SJSA1 (cell line): ENCODE measurements around the gene GAN. TPM values are rescaled to one million over a fixed set of nuclear protein-coding genes. Genes with fewer than 3 reads are reported as not detected.

Experiments used
- DNase-seq, 2 experiments: peaks; one replicate each; pipeline ENCODE4 v3.0.0-alpha.2; 2015 to 2020; ENCODE audit warnings: low spot score in 2 of 2, low read depth in 1 of 2
- H3K27ac ChIP-seq: fragments of 250-450 bp; sonication (Bioruptor Pico); 2 replicates; pipeline ENCODE4 v1.5.1; 2020; ENCODE audit warnings: mild to moderate bottlenecking, moderate library complexity
- H3K27me3 ChIP-seq: fragments of 250-450 bp; sonication (Bioruptor Pico); replicated peaks from 2 replicates; pipeline ENCODE4 v1.5.1; 2020; ENCODE audit warnings: mild to moderate bottlenecking, moderate library complexity
- H3K36me3 ChIP-seq: fragments of 250-450 bp; sonication (Bioruptor Pico); 2 replicates; pipeline ENCODE4 v1.5.1; 2020; ENCODE audit warnings: mild to moderate bottlenecking
- H3K4me1 ChIP-seq: fragments of 250-450 bp; sonication (Bioruptor Pico); replicated peaks from 2 replicates; pipeline ENCODE4 v1.6.1; 2021; ENCODE audit warnings: mild to moderate bottlenecking
- H3K4me3 ChIP-seq: fragments of 250-450 bp; sonication (Bioruptor Pico); 2 replicates; pipeline ENCODE4 v1.5.1; 2020; ENCODE audit warnings: mild to moderate bottlenecking
- H3K9me3 ChIP-seq: fragments of 250-450 bp; sonication (Bioruptor Pico); replicated peaks from 2 replicates; pipeline ENCODE4 v1.5.1; 2020; ENCODE audit warnings: mild to moderate bottlenecking
- total RNA-seq: library from RNA; depleted of rRNA; stranded (reverse); fragments of >200 nt; shearing (Covaris generic); gene quantifications from 2 replicates; pipeline ENCODE4 v1.2.3, GENCODE V29; 2014

GAN gene
- total RNA-seq, 1 experiment from 2014 or later = 7.5 TPM

DNA sequence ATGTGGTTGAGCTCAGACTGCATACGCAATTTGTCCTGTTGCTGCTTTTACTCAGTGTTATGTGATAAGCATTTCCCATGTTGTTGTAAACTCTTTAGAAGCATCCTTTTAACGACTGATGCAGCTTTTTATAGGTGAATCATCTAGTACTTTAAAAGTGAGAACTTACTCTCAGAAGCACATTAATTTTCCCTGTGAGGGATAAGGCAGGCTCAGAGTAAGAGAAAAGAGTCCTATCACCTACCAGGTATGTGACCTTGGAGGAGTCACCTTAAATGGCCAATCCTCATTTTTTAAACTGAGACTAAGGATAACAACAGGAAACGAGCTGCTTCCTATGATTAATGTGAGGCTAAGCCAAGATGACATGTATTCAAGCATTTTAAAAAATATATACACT, 34.4 kb upstream of the GAN start:
- no peaks in the 10 kb centered on the region for H3K9me3 ChIP-seq
- H3K27ac ChIP-seq = no peak overlapping the region
- 0 out of 2 replicates have a peak, but pooled peaks cover 3% of the 10 kb centered on the region for H3K27me3 ChIP-seq
- DNase-seq = no peak
- H3K4me1 ChIP-seq = no peaks in the 10 kb centered on the region
- no peak overlapping the region for H3K4me3 ChIP-seq
- no peaks in the 10 kb centered on the region for H3K36me3 ChIP-seq

- H3K9me3 ChIP-seq = no peaks in the 10 kb centered on the region
- no peak overlapping the region for H3K27ac ChIP-seq
- no peaks in the 10 kb centered on the region for H3K4me1 ChIP-seq
- H3K27me3 ChIP-seq = 0 out of 2 replicates have a peak, but pooled peaks cover 3% of the 10 kb centered on the region
- no peak for DNase-seq
- no peak overlapping the region for H3K4me3 ChIP-seq
- no peaks in the 10 kb centered on the region for H3K36me3 ChIP-seq
Measured at GRCh38 chr16:81283044-81283443, 31.7 kb upstream of the GAN start.

- Histone ChIP-seq H3K27ac (no peak overlapping the region), H3K27me3 (0 out of 2 replicates have a peak, but pooled peaks cover 3% of the 10 kb centered on the region), H3K9me3 (no peaks in the 10 kb centered on the region), H3K4me1 (no peaks in the 10 kb centered on the region), H3K36me3 (no peaks in the 10 kb centered on the region), H3K4me3 (no peak overlapping the region)
- DNase-seq = no peak
Measured at GRCh38 chr16:81284995-81285600, 29.7 kb upstream of the GAN start.

GRCh38 chr16:81286190-81286589, 28.6 kb upstream of the GAN start:
- no peaks in the 10 kb centered on the region for H3K36me3 ChIP-seq
- no peaks in the 10 kb centered on the region for H3K9me3 ChIP-seq
- H3K4me3 ChIP-seq = no peak overlapping the region
- no peak overlapping the region for H3K27ac ChIP-seq
- H3K27me3 ChIP-seq = no peaks in the 10 kb centered on the region
- no peak for DNase-seq
- H3K4me1 ChIP-seq = no peaks in the 10 kb centered on the region

DNA sequence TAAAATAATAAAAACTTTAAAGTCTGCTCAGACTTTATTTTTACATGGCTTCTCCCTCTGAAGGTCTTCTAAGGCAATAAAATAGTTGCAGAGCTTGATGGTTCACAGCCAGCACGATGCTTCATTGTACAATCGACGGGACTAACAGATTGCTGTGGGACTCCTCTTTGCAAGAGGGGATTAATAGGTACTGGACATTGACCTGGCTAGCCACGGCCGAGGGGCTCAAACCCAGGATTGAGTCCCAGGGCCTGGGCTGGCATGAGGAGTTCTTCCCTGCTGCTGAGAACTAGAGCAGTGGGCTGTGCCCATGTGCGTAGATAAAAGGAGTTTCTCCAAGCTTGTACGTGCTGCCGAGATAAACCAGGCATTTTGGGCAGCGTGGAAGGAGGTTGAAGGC, 23.6 kb upstream of the GAN start:
- no peak for DNase-seq
- no peaks in the 10 kb centered on the region for H3K36me3 ChIP-seq
- H3K9me3 ChIP-seq = no peaks in the 10 kb centered on the region
- no peaks in the 10 kb centered on the region for H3K27me3 ChIP-seq
- no peak overlapping the region for H3K4me3 ChIP-seq
- no peaks in the 10 kb centered on the region; the same call in 1 of the 2 replicates for H3K4me1 ChIP-seq
- no peak overlapping the region for H3K27ac ChIP-seq

DNA sequence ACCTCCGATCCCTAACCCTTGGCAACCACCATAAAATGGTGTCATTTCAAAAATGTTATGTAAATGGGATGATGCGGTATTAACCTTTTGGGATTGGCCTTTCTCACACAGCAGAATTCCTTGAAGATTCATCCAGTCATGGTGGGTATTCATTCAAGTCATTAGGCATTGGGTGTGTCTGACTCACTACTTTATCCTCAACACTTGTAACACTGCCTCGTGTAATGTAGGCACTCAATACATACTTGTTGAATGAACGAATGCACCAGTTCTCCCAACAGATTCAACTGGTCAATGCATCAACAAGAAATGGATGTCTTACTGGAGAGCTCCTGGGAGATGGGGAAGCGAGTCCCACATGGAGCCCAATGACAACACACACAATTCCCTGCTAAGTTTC, 21.8 kb upstream of the GAN start:
- H3K9me3 ChIP-seq = no peaks in the 10 kb centered on the region
- no peak for DNase-seq
- no peak overlapping the region for H3K4me3 ChIP-seq
- no peak overlapping the region for H3K27ac ChIP-seq
- H3K27me3 ChIP-seq = no peaks in the 10 kb centered on the region
- no peaks in the 10 kb centered on the region for H3K36me3 ChIP-seq
- no peaks in the 10 kb centered on the region; the same call in 1 of the 2 replicates for H3K4me1 ChIP-seq

DNA sequence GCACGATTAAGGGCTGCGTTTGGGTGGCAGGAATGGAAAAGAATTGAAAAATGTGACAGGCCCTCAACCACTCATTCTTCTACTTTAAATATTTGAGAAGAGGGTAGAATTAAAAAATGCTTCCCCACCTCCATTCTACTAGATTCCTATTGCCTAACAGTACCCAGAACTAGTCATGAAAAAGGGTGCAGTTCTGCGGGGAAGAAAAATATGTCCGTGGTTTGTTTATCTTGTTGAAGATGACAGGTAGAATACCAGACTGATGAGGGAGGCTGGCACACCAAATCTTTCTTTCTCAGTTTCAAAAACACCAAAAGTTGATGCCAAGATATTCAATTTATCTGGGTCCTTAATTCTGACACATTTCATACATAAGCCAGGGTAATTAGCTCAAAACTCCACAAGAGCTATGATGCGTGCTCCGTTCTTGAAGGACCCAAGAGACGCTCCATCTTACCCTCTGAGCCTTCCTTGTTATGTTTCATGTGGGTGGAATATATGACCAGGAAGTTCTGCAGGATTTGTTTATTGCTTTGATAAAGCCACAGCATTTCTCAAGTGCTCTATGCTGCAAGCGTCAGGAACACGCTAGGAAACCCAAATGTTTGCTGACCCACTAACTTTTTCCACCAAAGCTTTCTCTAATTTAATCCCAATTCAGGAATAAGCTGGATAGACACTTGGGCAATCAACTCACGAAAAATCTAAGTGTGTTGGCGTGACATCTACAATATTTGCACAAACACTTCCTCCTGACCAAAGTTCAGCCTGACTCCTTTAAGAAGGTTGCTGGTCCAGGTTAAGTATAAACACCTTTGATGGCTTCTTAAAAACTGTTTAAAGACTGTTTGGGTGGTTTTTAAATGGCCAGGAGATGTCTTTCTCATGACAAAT, 20.6 kb upstream of the GAN start:
- Histone ChIP-seq H3K27me3 (no peaks in the 10 kb centered on the region), H3K9me3 (no peaks in the 10 kb centered on the region), H3K36me3 (no peaks in the 10 kb centered on the region), H3K27ac (no peak overlapping the region), H3K4me3 (no peak overlapping the region), H3K4me1 (no peaks in the 10 kb centered on the region; the same call in 1 of the 2 replicates)
- peak in 1 of 2 experiments; percentile 32 for DNase-seq

- Histone ChIP-seq H3K27ac (no peak overlapping the region), H3K4me1 (no peaks in the 10 kb centered on the region; the same call in 1 of the 2 replicates), H3K27me3 (no peaks in the 10 kb centered on the region), H3K36me3 (no peaks in the 10 kb centered on the region), H3K4me3 (no peak overlapping the region), H3K9me3 (no peaks in the 10 kb centered on the region)
- no peak for DNase-seq
Measured at GRCh38 chr16:81296631-81297030, 18.1 kb upstream of the GAN start.

DNA sequence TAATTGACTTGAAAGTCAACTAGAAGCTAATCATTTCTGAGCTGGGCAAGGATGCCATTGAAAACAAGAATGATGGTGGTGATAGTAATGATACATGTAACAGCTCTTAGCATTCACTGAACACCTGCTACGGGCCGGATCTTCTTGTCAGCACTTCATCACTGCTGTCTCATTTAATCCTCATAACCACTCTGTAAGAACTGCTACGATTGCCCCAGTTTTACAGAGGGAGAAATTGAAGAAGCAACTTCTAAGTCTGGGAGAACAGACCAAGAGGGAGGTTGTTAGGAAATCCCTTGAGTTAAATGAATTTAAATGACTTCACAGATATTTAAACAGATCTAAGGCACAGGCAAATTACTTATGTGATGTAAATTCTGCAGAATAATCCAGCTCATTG, 7.0 kb upstream of the GAN start:
- H3K4me3 ChIP-seq = no peak overlapping the region
- H3K27me3 ChIP-seq = no peaks in the 10 kb centered on the region
- H3K9me3 ChIP-seq = no peaks in the 10 kb centered on the region
- H3K4me1 ChIP-seq = no peaks in the 10 kb centered on the region
- no peak for DNase-seq
- H3K27ac ChIP-seq = no peak overlapping the region
- H3K36me3 ChIP-seq = 0 out of 2 replicates have a peak, but pooled peaks cover 5% of the 10 kb centered on the region

- Histone ChIP-seq H3K4me1 (peaks cover 6% of the 10 kb centered on the region), H3K27ac (no peak overlapping the region)
- DNase-seq = no peak
Measured at GRCh38 chr16:81310045-81310644, 4.6 kb upstream of the GAN start.

DNA sequence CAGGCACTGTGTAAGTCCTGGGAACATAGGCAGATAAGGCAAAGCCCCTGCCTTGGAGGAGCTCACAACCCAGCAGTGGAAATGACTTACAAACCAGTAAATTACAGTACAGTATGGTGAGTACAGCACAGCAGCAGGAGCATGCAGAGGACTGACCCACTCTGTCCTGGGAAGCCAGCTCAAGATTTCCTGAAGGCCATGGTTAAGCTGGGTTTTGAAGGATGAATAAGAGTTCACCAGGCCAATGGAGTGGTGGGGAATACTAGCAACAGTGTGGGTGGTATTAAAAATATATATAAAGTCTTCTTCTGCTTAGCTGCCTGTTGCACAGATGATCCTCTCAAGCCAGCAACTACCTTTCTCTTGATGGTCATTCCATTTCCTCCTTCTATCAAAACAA, 3.0 kb upstream of the GAN start:
- Histone ChIP-seq H3K27ac (no peak overlapping the region), H3K36me3 (peaks cover 14% of the 10 kb centered on the region; the same call in 1 of the 2 replicates), H3K4me3 (no peak overlapping the region), H3K4me1 (peaks cover 10% of the 10 kb centered on the region), H3K27me3 (no peaks in the 10 kb centered on the region), H3K9me3 (no peaks in the 10 kb centered on the region)
- DNase-seq = no peak

More at GRCh38 chr16:81310045-81310644, 4.6 kb upstream of the GAN start:
- Histone ChIP-seq H3K27me3 (no peaks in the 10 kb centered on the region), H3K36me3 (peaks cover 9% of the 10 kb centered on the region; the same call in 1 of the 2 replicates), H3K9me3 (no peaks in the 10 kb centered on the region), H3K4me3 (no peak overlapping the region)

GRCh38 chr16:81313701-81314602, 810 bp upstream of the GAN start:
- Histone ChIP-seq H3K4me1 (peaks cover 16% of the 10 kb centered on the region), H3K4me3 (peak overlapping the region; percentile 95), H3K27ac (no peak overlapping the region), H3K9me3 (no peaks in the 10 kb centered on the region), H3K27me3 (no peaks in the 10 kb centered on the region), H3K36me3 (peaks cover 14% of the 10 kb centered on the region; the same call in 1 of the 2 replicates)
- peak in 1 of 2 experiments; percentile 14 for DNase-seq
